SK-N-SH (cell line): ENCODE data around the gene GADL1. TPM values are rescaled to one million over a fixed set of nuclear protein-coding genes. Genes with fewer than 3 reads are reported as not detected.

Experiments
- CTCF ChIA-PET: fragments of 300-600, 350-600 bp; formaldehyde crosslinking; extraction: SDS; loops from one replicate; lab custom pipeline; 2021; lab: Yijun Ruan, JAX
- POLR2A ChIA-PET: fragments of 350-600 bp; sonication (Branson Sonifier 250); formaldehyde crosslinking; extraction: SDS; loops from one replicate; lab custom pipeline; 2020; ENCODE audit warnings: antibody characterized with exemption, inconsistent platforms; lab: Yijun Ruan, JAX
- DNase-seq: peaks from one replicate; pipeline ENCODE4 v3.0.0; 2012
- H2AFZ ChIP-seq: fragments of 200-600 bp; sonication (generic); 2 replicates; pipeline ENCODE4 v1.8.1; 2016; ENCODE audit warnings: antibody characterized with exemption, mild to moderate bottlenecking, low read depth
- H3F3A ChIP-seq: fragments of 200-600 bp; sonication (generic); replicated peaks from 2 replicates; pipeline ENCODE3; 2016; ENCODE audit warnings: antibody characterized with exemption, mild to moderate bottlenecking; ENCODE audit not compliant: insufficient read depth
- H3K27ac ChIP-seq, 2 experiments: fragments of 200-500 bp in 1 of 2; fragments of 200-600 bp in 1 of 2; sonication (Bioruptor generic) in 1 of 2; sonication (generic), shearing (Covaris generic) in 1 of 2; 2 replicates each; pipeline versions ENCODE4 v1.5.1 to v1.6.1; 2014 to 2016; ENCODE audit warnings: low read depth in 2 of 2, inconsistent platforms in 1 of 2, low read length in 1 of 2, mild to moderate bottlenecking in 1 of 2, mixed read lengths in 1 of 2
- H3K27me3 ChIP-seq: fragments of 200-600 bp; sonication (generic), shearing (Covaris generic); 2 replicates; pipeline ENCODE4 v1.6.1; 2016; ENCODE audit warnings: mixed run types; ENCODE audit not compliant: insufficient read depth
- H3K36me3 ChIP-seq, 2 experiments: fragments of 200-500 bp in 1 of 2; fragments of 200-600 bp in 1 of 2; sonication (Bioruptor generic) in 1 of 2; sonication (generic) in 1 of 2; replicated peaks in 1 of 2; 2 replicates each; pipeline versions ENCODE3 to v1.5.1; 2014 to 2016; ENCODE audit warnings: low read length in 1 of 2, mild to moderate bottlenecking in 1 of 2; ENCODE audit not compliant: insufficient read depth in 2 of 2, control insufficient read depth in 1 of 2
- H3K4me1 ChIP-seq, 2 experiments: fragments of 200-500 bp in 1 of 2; fragments of 200-600 bp in 1 of 2; sonication (Bioruptor generic) in 1 of 2; sonication (generic), shearing (Covaris generic) in 1 of 2; 2 replicates each; pipeline versions ENCODE4 v1.5.1 to v1.6.1; 2014 to 2016; ENCODE audit warnings: low read depth in 1 of 2, low read length in 1 of 2, mixed run types in 1 of 2; ENCODE audit not compliant: insufficient read depth in 2 of 2, control insufficient read depth in 1 of 2
- H3K4me2 ChIP-seq: fragments of 200-600 bp; sonication (generic), shearing (Covaris generic); 2 replicates; pipeline ENCODE4 v1.6.1; 2017; ENCODE audit warnings: mixed run types
- H3K4me3 ChIP-seq, 2 experiments: fragments of 200-500 bp in 1 of 2; fragments of 200-600 bp in 1 of 2; sonication (Bioruptor generic) in 1 of 2; sonication (generic), shearing (Covaris generic) in 1 of 2; 2 replicates each; pipeline versions ENCODE4 v1.5.1 to v1.8.1; 2014 to 2016; ENCODE audit warnings: low read depth in 2 of 2, inconsistent platforms in 1 of 2, low read length in 1 of 2, mild to moderate bottlenecking in 1 of 2, mixed read lengths in 1 of 2, moderate library complexity in 1 of 2
- H3K79me2 ChIP-seq: fragments of 200-600 bp; sonication (generic); 2 replicates; pipeline ENCODE4 v1.8.1; 2017; ENCODE audit warnings: mild to moderate bottlenecking; ENCODE audit not compliant: insufficient read depth
- H3K9ac ChIP-seq: fragments of 200-600 bp; sonication (generic); 2 replicates; pipeline ENCODE4 v1.6.1; 2017; ENCODE audit warnings: mixed run types
- H3K9me2 ChIP-seq: fragments of 200-600 bp; sonication (generic); 2 replicates; pipeline ENCODE4 v1.6.1; 2017; ENCODE audit warnings: mixed run types
- H3K9me3 ChIP-seq: fragments of 200-600 bp; sonication (generic); 2 replicates; pipeline ENCODE4 v1.6.1; 2017; ENCODE audit warnings: mixed run types, mild to moderate bottlenecking, moderate library complexity
- H4K20me1 ChIP-seq: fragments of 200-600 bp; sonication (generic); 2 replicates; pipeline ENCODE4 v1.6.1; 2017; ENCODE audit warnings: mild to moderate bottlenecking, mixed run types; ENCODE audit not compliant: insufficient read depth
- CHD2 ChIP-seq: fragments of 150-350 bp; IDR thresholded peaks from 2 replicates; pipeline ENCODE4 v1.6.1; 2018; ENCODE audit warnings: low read length; ENCODE audit not compliant: partially characterized antibody
- EP300 ChIP-seq, 2 experiments: IDR thresholded peaks; 2 replicates each; pipeline versions ENCODE4 v1.4.0 to v1.6.1; 2012; ENCODE audit warnings: borderline replicate concordance in 1 of 2, low read depth in 1 of 2, low read length in 1 of 2
- MEF2A ChIP-seq: IDR thresholded peaks from 2 replicates; pipeline ENCODE4 v1.4.0; 2012; ENCODE audit warnings: low read depth, borderline replicate concordance
- MXI1 ChIP-seq: IDR thresholded peaks from 2 replicates; pipeline ENCODE4 v1.6.1; 2012; ENCODE audit warnings: mild to moderate bottlenecking, low read depth, low read length, improper control_type of control experiment
- NFIC ChIP-seq: IDR thresholded peaks from 2 replicates; pipeline ENCODE4 v1.4.0; 2012; ENCODE audit warnings: borderline replicate concordance
- NRF1 ChIP-seq: IDR thresholded peaks from 2 replicates; pipeline ENCODE4 v1.6.1; 2012; ENCODE audit warnings: low read depth, mild to moderate bottlenecking, low read length
- PBX3 ChIP-seq: IDR thresholded peaks from 2 replicates; pipeline ENCODE4; 2012
- RAD21 ChIP-seq: IDR thresholded peaks from 2 replicates; pipeline ENCODE4 v1.6.1; 2012; ENCODE audit warnings: mild to moderate bottlenecking, low read length
- RFX5 ChIP-seq: IDR thresholded peaks from 2 replicates; pipeline ENCODE4 v1.6.1; 2012; ENCODE audit warnings: mild to moderate bottlenecking, improper control_type of control experiment, low read length
- TAF1 ChIP-seq: IDR thresholded peaks from 2 replicates; pipeline ENCODE4 v1.6.1; 2012; ENCODE audit warnings: low read depth, mild to moderate bottlenecking, low read length, moderate library complexity, borderline replicate concordance
- TCF12 ChIP-seq: IDR thresholded peaks from 2 replicates; pipeline ENCODE4 v1.4.0; 2012
- TEAD4 ChIP-seq: IDR thresholded peaks from 2 replicates; pipeline ENCODE4 v1.4.0; 2012; ENCODE audit warnings: mild to moderate bottlenecking, borderline replicate concordance; ENCODE audit not compliant: insufficient read depth
- USF1 ChIP-seq: IDR thresholded peaks from 2 replicates; pipeline ENCODE4 v1.4.0; 2012; ENCODE audit warnings: low read depth, borderline replicate concordance
- USF2 ChIP-seq: fragments of 150-350 bp; IDR thresholded peaks from 2 replicates; pipeline ENCODE4 v1.6.1; 2017; ENCODE audit warnings: antibody characterized with exemption, low read length, low read depth, borderline replicate concordance
- YY1 ChIP-seq: IDR thresholded peaks from 2 replicates; pipeline ENCODE4 v1.4.0; 2012; ENCODE audit warnings: low read depth, mild to moderate bottlenecking
- WGBS: methylation state at CpG from one replicate; pipeline ENCODE4 v1.1.6; 2017; ENCODE audit warnings: low lambda C conversion rate; 5-methylcytosine and 5-hydroxymethylcytosine counted together
- polyA plus RNA-seq, 3 experiments: library from polyadenylated mRNA; depleted of rRNA; stranded (reverse); fragments of >200 nt; gene quantifications; 2 replicates each; pipeline ENCODE4 v1.2.3, GENCODE V29; 2012

The GADL1 gene
- polyA plus RNA-seq, 1 of the 3 experiments (the other 2 are of a cell fraction), result not detected

- Histone ChIP-seq H3K27me3 (no peaks in the 10 kb centered on the region; the same call in 1 of the 2 replicates), H3K27ac (no peak overlapping the region), H3K36me3 (no peaks in the 10 kb centered on the region), H3K4me1 (no peaks in the 10 kb centered on the region), H3F3A (no peaks in the 10 kb centered on the region)
- ChIA-PET POLR2A (no interaction called here), CTCF (interaction anchor here (1.9 kb wide), 1 partner anchor 35 kb away, joined by 4 read pairs; no protein-coding TSS in a partner anchor)
- WGBS, result 32% methylated on average over 3 of the region's 3 CpGs
- DNase-seq, result no peak
- no peak for TF ChIP-seq TAF1
- TF ChIP-seq TEAD4, result no peak
- TF ChIP-seq NRF1, result no peak
- no peak for TF ChIP-seq EP300 (IDR thresholded peaks at IDR 0.05; ENCODE audit: borderline replicate concordance in 1 of 2, low read depth in 1 of 2, low read length in 1 of 2)
- no peak for TF ChIP-seq PBX3
- TF ChIP-seq RFX5, result no peak
- TF ChIP-seq NFIC, result no peak
- no peak for TF ChIP-seq YY1
- TF ChIP-seq MXI1, result no peak
- TF ChIP-seq, all 33 proteins: peak for 0
- no peak overlapping the region for H3K9ac ChIP-seq
- no peaks in the 10 kb centered on the region for H3K9me2 ChIP-seq
- no peak overlapping the region for H3K4me2 ChIP-seq
- no peaks in the 10 kb centered on the region for H3K79me2 ChIP-seq
- H3K9me3 ChIP-seq, result no peaks in the 10 kb centered on the region
- no peaks in the 10 kb centered on the region for H4K20me1 ChIP-seq
- no peak overlapping the region for H3K4me3 ChIP-seq
- H2AFZ ChIP-seq, result no peak overlapping the region
These were observed 89.5 kb downstream of the GADL1 start for GRCh38 chr3:30804984-30805383.

- H3K27ac ChIP-seq, result no peak overlapping the region
- H3K27me3 ChIP-seq, result no peaks in the 10 kb centered on the region
- no peaks in the 10 kb centered on the region for H3K9me2 ChIP-seq
- WGBS, result 62% methylated on average over 2 of the region's 2 CpGs
- no peak for TF ChIP-seq USF1
- no peak for TF ChIP-seq MEF2A
- no peak for TF ChIP-seq USF2
- TF ChIP-seq CHD2, result no peak
- TF ChIP-seq MXI1, result no peak
- no peak for TF ChIP-seq RAD21
- no peak for TF ChIP-seq NRF1
- TF ChIP-seq TEAD4, result no peak
- TF ChIP-seq NFIC, result no peak
- TF ChIP-seq TCF12, result no peak
- TF ChIP-seq, all 33 proteins: peak for 0
- H3F3A ChIP-seq, result no peaks in the 10 kb centered on the region
- DNase-seq, result no peak
- no peaks in the 10 kb centered on the region for H4K20me1 ChIP-seq
- no peak overlapping the region for H2AFZ ChIP-seq
- no peaks in the 10 kb centered on the region for H3K36me3 ChIP-seq
- no peaks in the 10 kb centered on the region for H3K9me3 ChIP-seq
- ChIA-PET POLR2A (no interaction called here), CTCF (interaction anchor here (1.4 to 1.5 kb wide), 2 partner anchors 9 to 26 kb away, joined by 3 read pairs; no protein-coding TSS in a partner anchor)
- H3K4me3 ChIP-seq, result no peak overlapping the region
- no peaks in the 10 kb centered on the region for H3K4me1 ChIP-seq
- H3K9ac ChIP-seq, result no peak overlapping the region
- H3K79me2 ChIP-seq, result no peaks in the 10 kb centered on the region
- H3K4me2 ChIP-seq, result no peak overlapping the region
These were observed 99.3 kb downstream of the GADL1 start for GRCh38 chr3:30795176-30795575.
